NT2/D1 (cell line): Measurements from ENCODE around the gene MDK.

Experiments used
- SUZ12 ChIP-seq: IDR thresholded peaks from 2 replicates; pipeline ENCODE4 v1.6.1; 2011; ENCODE audit not compliant: insufficient read length, insufficient read depth; ENCODE audit errors: extremely low read depth
- YY1 ChIP-seq: IDR thresholded peaks from 2 replicates; pipeline ENCODE4 v1.6.1; 2011; ENCODE audit not compliant: insufficient read length, insufficient read depth
- ZNF274 ChIP-seq: IDR thresholded peaks from 2 replicates; pipeline ENCODE4 v1.6.1; 2011; ENCODE audit warnings: mild to moderate bottlenecking, low read depth, low read length

DNA sequence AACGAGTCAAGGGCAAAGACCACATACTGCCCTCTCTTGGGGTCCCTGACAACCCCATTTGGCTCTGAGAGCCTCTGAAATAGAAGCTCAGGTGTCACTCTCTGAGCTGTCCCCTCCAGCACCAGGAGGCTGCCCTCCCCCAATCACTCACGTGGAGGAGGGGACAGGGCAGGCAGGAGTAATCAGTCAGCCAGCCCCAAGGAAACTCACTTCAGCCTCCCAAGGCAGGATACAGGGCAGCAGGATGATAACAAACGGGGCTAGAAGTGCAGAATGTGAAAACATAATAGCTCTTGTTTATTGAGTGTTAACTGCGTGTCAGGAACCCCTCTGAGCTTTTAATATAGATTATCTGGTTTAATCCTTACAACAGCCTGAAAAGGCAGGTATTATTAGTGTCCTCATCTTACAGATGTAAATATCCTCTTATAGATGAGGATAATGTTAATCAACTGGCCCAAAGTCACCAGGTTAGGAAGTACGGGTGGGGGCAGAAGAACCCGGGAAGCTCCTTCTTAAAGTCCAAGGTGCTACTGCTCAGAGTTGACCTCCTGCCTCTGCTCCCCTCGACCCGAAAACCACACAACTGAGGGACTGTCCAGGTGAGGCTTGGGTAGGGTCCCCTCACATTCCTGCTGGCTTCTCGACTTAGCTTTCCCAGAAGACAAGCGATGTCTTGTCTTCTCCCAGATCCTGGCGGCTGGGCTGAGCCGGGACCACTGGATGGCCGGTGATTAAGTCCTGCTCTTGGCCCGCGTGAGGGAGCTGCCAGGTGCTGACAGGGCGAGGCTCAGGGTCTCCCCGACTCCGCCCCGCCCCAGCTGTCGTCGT is 7.4 kb downstream of the MDK start:
- TF ChIP-seq YY1 (no peak), ZNF274 (no peak), SUZ12 (no peak)
